Transverse colon (tissue), 4 donors: ENCODE results near the gene ST8SIA5. TPM values are rescaled to one million over a fixed set of nuclear protein-coding genes. Genes with fewer than 3 reads are reported as not detected.

Experiments used
- DNase-seq: peaks from one replicate; pipeline ENCODE4 v3.0.0-alpha.2; 2019
- H3K27ac ChIP-seq, 4 donors: fragments of 200-600 bp; sonication (generic); 2 replicates each; pipeline ENCODE4 v1.5.1; 2016 to 2018; ENCODE audit warnings: inconsistent platforms in 4 of 4
- H3K27me3 ChIP-seq: fragments of 200-600 bp; sonication (generic); 2 replicates; pipeline ENCODE4 v1.5.1; 2017; ENCODE audit warnings: inconsistent platforms
- H3K36me3 ChIP-seq, 4 donors: fragments of 200-600 bp; sonication (generic); 2 replicates each; pipeline ENCODE4 v1.5.1; 2017 to 2019; ENCODE audit warnings: inconsistent platforms in 4 of 4
- H3K4me1 ChIP-seq, 4 donors: fragments of 200-600 bp; sonication (generic); 2 replicates each; pipeline ENCODE4 v1.5.1; 2017 to 2020; ENCODE audit warnings: inconsistent platforms in 4 of 4
- H3K4me3 ChIP-seq, 4 donors: fragments of 200-600 bp; sonication (generic); 1 replicate in 1 of 4; 2 replicates in 3 of 4; pipeline versions ENCODE4 v1.5.1 to v1.6.1; 2017 to 2019; ENCODE audit warnings: inconsistent platforms in 4 of 4
- H3K9me3 ChIP-seq, 2 donors: fragments of 200-600 bp; sonication (generic); 2 replicates each; pipeline ENCODE4 v1.5.1; 2017 to 2019; ENCODE audit warnings: inconsistent platforms in 2 of 2
- CTCF ChIP-seq, 5 experiments: fragments of 200-600 bp in 3 of 5; fragments of 450-650 bp in 2 of 5; sonication (generic) in 3 of 5; IDR thresholded peaks; 1 replicate in 2 of 5; 2 replicates in 3 of 5; pipeline ENCODE4 v1.5.1; 2016 to 2017; ENCODE audit warnings: antibody characterized with exemption in 5 of 5, inconsistent platforms in 3 of 5, mild to moderate bottlenecking in 2 of 5, moderate library complexity in 1 of 5
- EP300 ChIP-seq: sonication (generic); formaldehyde crosslinking; IDR thresholded peaks from one replicate; pipeline ENCODE4 v1.6.1; 2017; ENCODE audit warnings: antibody characterized with exemption, low read depth
- POLR2A ChIP-seq: fragments of 450-650 bp; IDR thresholded peaks from one replicate; pipeline ENCODE4 v1.6.1; 2016; ENCODE audit warnings: antibody characterized with exemption, mild to moderate bottlenecking, moderate library complexity
- POLR2AphosphoS5 ChIP-seq, 3 donors: sonication (generic); formaldehyde crosslinking; IDR thresholded peaks; one replicate each; pipeline ENCODE4 v1.6.1; 2016; ENCODE audit warnings: antibody characterized with exemption in 3 of 3
- WGBS, 2 donors: methylation state at CpG; one replicate each; pipeline ENCODE4 v1.1.5; 2018; ENCODE audit warnings: low coverage in 1 of 2; 5-methylcytosine and 5-hydroxymethylcytosine counted together
- in situ Hi-C, 4 donors: fragments of 200-750 bp; cut with MboI; loops; one replicate each; pipeline versions ENCODE4 v1.15.0 to v1.15.1; 2017; ENCODE audit warnings: low sequenced_read_pairs in 3 of 4, low pct_ligation_motif_present in 1 of 4, low pct_unique_long_range_greater_than_20kb in 1 of 4
- intact Hi-C: fragments of 100-400 bp; cut with DNase I; formaldehyde crosslinking; loops from one replicate; pipeline ENCODE4 v1.15.1; 2023; ENCODE audit warnings: low total_unique reads
- total RNA-seq, 4 donors: library from RNA; depleted of rRNA; stranded (reverse); fragments of >200 nt; gene quantifications; one replicate each; pipeline ENCODE4 v1.1.0, GENCODE V29; 2016

ST8SIA5 gene
- total RNA-seq, 4 donors from 2014 or later: 0.41 TPM; not detected in 3

GRCh38 chr18:46650681-46651080 lies 106.2 kb downstream of the ST8SIA5 start:
- Histone ChIP-seq H3K27me3 (no peaks in the 10 kb centered on the region), H3K9me3 (no peaks in the 10 kb centered on the region), H3K36me3 (no peaks in the 10 kb centered on the region), H3K4me1 (no peaks in the 10 kb centered on the region), H3K27ac (no peak overlapping the region), H3K4me3 (no peak overlapping the region)
- in situ Hi-C loops: loop anchor here (10.0 to 25.0 kb wide), 6 partner anchors 88 to 506 kb away; no protein-coding TSS in a partner anchor
- WGBS, 2 donors: 63 to 86% methylated on average over 3 to 4 of the region's 4 CpGs
- no peak for DNase-seq
- intact Hi-C loops: no loop called here
- TF ChIP-seq CTCF (IDR thresholded peaks at IDR 0.05) (no peak), EP300 (no peak)

- Histone ChIP-seq H3K27ac (no peak overlapping the region), H3K9me3 (no peaks in the 10 kb centered on the region), H3K27me3 (no peaks in the 10 kb centered on the region), H3K36me3 (no peaks in the 10 kb centered on the region), H3K4me3 (no peak overlapping the region), H3K4me1 (no peaks in the 10 kb centered on the region)
- WGBS, 2 donors: 71% methylated on average over 12 of the region's 12 CpGs; no CpG with 5 or more reads in 1 of the 2 donors
- intact Hi-C loops: no loop called here
- no peak for TF ChIP-seq EP300
- no peak for TF ChIP-seq POLR2AphosphoS5 (IDR thresholded peaks at IDR 0.05)
- TF ChIP-seq POLR2A: no peak
- no peak for TF ChIP-seq CTCF (IDR thresholded peaks at IDR 0.05)
- in situ Hi-C loops: no loop called here
- DNase-seq: no peak
Measured at GRCh38 chr18:46649071-46649862, 107.6 kb downstream of the ST8SIA5 start.

GRCh38 chr18:46646468-46646867 lies 110.4 kb downstream of the ST8SIA5 start:
- H3K36me3 ChIP-seq: no peaks in the 10 kb centered on the region
- TF ChIP-seq POLR2A (no peak), CTCF (IDR thresholded peaks at IDR 0.05) (no peak), POLR2AphosphoS5 (IDR thresholded peaks at IDR 0.05) (no peak), EP300 (no peak)
- no peaks in the 10 kb centered on the region for H3K9me3 ChIP-seq
- no peak overlapping the region for H3K27ac ChIP-seq
- DNase-seq: no peak
- intact Hi-C loops (no loop called here), in situ Hi-C loops (no loop called here)
- 82 to 92% methylated on average over 2 to 7 of the region's 7 CpGs for WGBS, 2 donors
- no peaks in the 10 kb centered on the region for H3K27me3 ChIP-seq
- H3K4me3 ChIP-seq: no peak overlapping the region
- H3K4me1 ChIP-seq: no peaks in the 10 kb centered on the region

GRCh38 chr18:46642561-46642960 lies 114.3 kb downstream of the ST8SIA5 start:
- 20 to 70% methylated on average over 1 to 5 of the region's 5 CpGs for WGBS, 2 donors
- in situ Hi-C loops (no loop called here), intact Hi-C loops (no loop called here)

More at GRCh38 chr18:46642561-46642960, 114.3 kb downstream of the ST8SIA5 start:
- Histone ChIP-seq H3K4me1 (no peaks in the 10 kb centered on the region), H3K4me3 (no peak overlapping the region), H3K27ac (no peak overlapping the region), H3K9me3 (no peaks in the 10 kb centered on the region), H3K27me3 (no peaks in the 10 kb centered on the region), H3K36me3 (no peaks in the 10 kb centered on the region)
- no peak for DNase-seq
- TF ChIP-seq POLR2A (no peak), POLR2AphosphoS5 (IDR thresholded peaks at IDR 0.05) (no peak), EP300 (no peak), CTCF (IDR thresholded peaks at IDR 0.05) (no peak)
